Measurements from ENCODE around the gene GNB3.

- TF ChIP-seq, protein P1, sequence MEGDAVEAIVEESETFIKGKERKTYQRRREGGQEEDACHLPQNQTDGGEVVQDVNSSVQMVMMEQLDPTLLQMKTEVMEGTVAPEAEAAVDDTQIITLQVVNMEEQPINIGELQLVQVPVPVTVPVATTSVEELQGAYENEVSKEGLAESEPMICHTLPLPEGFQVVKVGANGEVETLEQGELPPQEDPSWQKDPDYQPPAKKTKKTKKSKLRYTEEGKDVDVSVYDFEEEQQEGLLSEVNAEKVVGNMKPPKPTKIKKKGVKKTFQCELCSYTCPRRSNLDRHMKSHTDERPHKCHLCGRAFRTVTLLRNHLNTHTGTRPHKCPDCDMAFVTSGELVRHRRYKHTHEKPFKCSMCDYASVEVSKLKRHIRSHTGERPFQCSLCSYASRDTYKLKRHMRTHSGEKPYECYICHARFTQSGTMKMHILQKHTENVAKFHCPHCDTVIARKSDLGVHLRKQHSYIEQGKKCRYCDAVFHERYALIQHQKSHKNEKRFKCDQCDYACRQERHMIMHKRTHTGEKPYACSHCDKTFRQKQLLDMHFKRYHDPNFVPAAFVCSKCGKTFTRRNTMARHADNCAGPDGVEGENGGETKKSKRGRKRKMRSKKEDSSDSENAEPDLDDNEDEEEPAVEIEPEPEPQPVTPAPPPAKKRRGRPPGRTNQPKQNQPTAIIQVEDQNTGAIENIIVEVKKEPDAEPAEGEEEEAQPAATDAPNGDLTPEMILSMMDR (IDR thresholded peaks at IDR 0.05): no peak
- TF ChIP-seq POLR2AphosphoS5 (IDR thresholded peaks at IDR 0.05; ENCODE audit: low read depth, low read length) (no peak), TCF7L2 (IDR thresholded peaks at IDR 0.05; ENCODE audit: low read depth, low read length) (no peak), SIN3A (IDR thresholded peaks at IDR 0.05; ENCODE audit: borderline replicate concordance, insufficient read depth, low read depth, low read length) (no peak)
- TF ChIP-seq, protein P2, sequence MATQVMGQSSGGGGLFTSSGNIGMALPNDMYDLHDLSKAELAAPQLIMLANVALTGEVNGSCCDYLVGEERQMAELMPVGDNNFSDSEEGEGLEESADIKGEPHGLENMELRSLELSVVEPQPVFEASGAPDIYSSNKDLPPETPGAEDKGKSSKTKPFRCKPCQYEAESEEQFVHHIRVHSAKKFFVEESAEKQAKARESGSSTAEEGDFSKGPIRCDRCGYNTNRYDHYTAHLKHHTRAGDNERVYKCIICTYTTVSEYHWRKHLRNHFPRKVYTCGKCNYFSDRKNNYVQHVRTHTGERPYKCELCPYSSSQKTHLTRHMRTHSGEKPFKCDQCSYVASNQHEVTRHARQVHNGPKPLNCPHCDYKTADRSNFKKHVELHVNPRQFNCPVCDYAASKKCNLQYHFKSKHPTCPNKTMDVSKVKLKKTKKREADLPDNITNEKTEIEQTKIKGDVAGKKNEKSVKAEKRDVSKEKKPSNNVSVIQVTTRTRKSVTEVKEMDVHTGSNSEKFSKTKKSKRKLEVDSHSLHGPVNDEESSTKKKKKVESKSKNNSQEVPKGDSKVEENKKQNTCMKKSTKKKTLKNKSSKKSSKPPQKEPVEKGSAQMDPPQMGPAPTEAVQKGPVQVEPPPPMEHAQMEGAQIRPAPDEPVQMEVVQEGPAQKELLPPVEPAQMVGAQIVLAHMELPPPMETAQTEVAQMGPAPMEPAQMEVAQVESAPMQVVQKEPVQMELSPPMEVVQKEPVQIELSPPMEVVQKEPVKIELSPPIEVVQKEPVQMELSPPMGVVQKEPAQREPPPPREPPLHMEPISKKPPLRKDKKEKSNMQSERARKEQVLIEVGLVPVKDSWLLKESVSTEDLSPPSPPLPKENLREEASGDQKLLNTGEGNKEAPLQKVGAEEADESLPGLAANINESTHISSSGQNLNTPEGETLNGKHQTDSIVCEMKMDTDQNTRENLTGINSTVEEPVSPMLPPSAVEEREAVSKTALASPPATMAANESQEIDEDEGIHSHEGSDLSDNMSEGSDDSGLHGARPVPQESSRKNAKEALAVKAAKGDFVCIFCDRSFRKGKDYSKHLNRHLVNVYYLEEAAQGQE (IDR thresholded peaks at IDR 0.05; ENCODE audit: insufficient read depth in 1 of 2, low read depth in 2 of 2, low read length in 1 of 2): no peak
Observed at GRCh38 chr12:6860942-6861341, 20.2 kb downstream of the GNB3 start.
